SIG-M5 treated with dmso at 0.1 percent for 504 hours (cell line): ENCODE results near the gene DNAJC1.
"Not testable (repeated sequence)": the region's sequence is repeated elsewhere in the genome, so short reads cannot be mapped to it uniquely, and the experiment has no call there.

Experiments
- DNase-seq: peaks from one replicate; lab custom pipeline; 2025; ENCODE audit not compliant: unreplicated experiment; lab: John Stamatoyannopoulos, UW

Gene DNAJC1

DNA sequence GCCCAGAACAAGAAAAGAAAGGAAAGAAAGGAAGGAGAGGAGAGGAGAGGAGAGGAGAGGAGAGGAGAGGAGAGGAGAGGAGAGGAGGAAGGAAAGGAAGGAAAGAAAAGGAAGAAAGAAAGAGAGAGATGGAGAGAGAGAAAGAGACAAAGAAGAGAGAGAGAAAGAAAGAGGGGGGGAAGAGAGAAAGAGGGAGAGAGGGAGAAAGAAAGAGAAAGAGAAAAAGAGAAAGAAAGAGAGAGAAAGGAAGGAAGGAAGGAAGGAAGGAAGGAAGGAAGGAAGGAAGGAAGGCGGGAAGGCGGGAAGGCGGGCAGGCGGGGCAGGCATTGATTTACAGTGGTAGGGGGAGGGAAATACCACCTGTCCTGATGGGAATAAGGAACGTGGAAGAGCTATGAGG lies 92.7 kb downstream of the DNAJC1 start:
- no peak for DNase-seq

DNA sequence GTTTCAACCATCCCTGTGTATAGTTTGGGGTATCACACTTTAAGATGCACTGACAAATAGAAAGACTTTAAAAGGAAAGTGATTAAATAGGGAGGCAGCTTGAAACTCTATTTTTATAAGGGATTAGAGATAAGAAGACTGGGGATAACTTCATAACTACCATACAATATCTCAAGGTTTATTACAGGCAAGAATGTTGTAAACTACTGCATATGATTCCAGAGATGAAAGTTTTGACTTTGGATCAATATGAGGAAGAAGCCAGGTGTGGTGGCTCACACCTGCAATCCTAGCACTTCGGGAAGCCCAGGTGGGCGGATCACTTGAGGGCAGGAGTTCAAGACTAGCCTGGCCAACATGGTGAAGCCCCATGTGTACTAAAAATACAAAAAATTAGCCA lies 96.1 kb downstream of the DNAJC1 start:
- no peak for DNase-seq

DNA sequence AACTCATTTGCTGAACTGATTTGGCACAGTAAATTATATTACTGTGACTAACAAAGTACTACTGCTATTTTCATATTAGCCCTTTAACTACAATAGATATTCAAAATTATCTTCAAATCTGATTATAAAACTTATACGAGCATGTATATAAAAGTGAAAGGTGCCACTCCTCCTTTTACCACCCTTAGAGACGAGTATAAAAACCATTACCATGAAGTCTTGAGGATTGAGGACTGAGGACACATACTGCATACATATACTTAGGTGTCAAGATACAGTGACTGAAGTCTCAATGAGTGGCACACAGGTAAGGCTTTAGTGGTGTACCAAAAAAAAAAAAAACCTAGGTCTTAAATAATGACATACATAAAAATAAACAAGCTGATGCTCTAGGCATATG lies 98.6 kb downstream of the DNAJC1 start:
- DNase-seq: no peak

DNA sequence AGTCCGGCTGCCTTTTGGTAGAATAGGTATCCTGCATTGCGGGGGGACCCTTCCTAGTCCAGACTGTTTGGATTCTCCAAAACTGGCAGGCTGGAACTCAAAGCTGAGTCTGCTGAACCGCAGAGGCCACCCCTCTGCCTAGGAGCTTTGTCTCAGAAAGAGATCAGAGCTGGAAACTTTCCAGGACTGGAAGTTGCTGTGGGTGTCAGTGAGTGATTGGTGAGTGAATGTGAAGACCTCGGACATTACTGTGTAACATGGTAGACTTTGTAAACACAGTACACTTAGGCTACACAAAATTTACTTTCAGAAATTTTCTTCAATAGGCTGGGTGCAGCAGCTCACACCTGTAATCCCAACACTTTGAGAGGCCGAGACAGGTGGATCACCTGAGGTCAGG lies 103.8 kb downstream of the DNAJC1 start:
- DNase-seq: no peak

DNA sequence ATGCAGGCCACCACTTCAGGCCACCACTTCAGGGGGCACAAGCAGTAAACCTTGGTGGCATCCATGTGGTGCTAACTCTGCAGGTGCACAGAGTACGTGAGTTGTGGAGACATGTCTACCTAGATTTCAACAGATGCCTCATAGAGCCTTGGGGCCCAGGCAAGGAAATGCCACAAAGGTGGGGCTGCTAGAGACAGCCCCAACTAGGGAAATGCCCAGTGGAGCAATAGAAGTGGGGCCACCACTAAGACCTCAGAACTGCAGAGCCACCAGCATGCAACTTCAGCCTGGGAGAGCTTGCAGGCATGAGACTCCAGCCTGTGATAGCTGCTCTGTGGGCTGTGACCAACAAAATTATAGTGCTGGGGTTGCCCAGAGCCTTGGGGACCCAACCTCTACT lies 107.6 kb downstream of the DNAJC1 start:
- no peak for DNase-seq

DNA sequence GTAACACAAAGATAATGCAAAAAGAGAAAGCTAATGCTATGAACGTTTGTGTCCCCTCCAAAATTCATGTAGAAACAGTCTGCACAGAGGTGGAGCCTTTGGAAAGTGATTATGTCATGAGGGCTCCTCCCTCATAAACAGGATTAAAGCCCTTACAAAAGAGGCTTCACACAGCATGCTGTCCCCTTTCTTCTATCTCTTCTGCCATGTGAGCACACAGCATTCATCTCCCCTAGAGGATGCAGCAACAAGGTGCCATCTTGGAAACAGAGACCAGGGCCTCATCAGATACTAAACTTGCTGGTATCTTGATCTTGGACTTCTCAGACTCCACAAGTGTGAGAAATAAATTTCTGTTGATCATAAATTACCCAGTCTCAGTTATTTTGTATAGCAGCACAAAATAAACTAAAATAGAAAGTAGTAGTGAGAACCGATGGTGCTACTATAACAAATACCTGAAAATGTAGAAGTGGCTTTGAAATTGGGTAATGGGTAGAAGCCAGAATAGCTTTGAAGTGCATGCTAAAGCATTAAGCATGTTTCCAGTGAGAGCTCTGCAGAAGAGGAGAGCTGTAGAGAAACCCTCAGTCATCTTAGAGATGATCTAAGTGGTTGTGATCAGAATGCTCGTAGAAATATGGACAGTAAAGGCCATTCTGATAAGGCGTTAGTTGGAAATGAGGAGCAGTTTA lies 108.7 kb downstream of the DNAJC1 start:
- DNase-seq: no peak

DNA sequence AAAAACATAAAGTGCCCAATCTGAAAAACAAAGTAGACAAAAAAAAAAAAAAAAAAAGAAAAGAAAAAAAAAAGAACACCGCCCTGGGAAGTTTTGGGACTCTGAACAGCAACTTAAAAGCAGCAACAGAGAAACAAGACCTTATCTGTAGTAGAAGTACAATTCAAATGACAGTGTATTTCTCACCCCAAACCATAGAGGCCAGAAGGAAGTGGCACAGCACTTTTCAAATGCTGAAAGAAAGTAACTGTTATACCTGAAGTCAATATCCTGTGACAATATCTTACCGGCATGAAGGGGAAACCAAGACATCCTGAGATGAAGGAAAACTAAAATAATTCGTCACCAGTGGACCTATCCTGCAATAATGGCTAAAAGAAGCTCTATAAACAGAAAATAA lies 112.1 kb downstream of the DNAJC1 start:
- no peak for DNase-seq

DNA sequence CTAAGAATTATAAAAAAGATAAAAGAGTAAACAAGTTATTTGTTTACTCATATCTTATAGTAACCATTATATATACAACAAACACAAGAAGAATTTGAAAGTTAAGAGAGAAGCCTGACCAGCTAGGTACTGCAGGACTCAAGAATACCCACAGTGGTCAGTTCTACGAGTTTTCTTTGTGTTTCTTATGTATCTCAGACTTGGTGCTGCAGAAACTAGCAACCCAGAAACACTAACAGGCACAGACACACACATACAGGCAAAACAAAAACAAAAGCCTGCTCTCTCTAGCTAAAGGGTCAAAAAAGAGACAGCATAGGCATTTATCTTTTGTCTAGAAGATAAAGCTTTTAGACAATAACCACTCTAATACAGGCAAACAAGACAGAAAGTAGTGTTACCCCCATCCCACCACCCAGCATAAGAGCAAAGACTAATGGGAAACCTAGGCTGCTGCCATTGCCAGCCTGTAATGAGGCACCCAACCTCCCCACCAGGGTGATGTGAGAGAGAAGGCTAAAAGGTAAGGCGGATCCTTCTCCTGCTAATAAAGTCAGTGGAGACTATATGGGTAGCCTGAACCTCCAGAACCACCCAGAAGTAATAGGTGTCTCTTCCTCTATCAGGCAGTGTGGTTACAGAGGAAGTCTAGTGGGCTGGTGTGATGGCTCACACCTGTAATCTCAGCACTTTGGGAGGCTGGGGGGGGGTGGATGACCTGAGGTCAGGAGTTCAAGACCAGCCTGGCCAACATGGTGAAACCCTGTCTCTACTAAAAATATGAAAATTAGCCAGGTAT lies 113.9 kb downstream of the DNAJC1 start:
- no peak for DNase-seq

DNA sequence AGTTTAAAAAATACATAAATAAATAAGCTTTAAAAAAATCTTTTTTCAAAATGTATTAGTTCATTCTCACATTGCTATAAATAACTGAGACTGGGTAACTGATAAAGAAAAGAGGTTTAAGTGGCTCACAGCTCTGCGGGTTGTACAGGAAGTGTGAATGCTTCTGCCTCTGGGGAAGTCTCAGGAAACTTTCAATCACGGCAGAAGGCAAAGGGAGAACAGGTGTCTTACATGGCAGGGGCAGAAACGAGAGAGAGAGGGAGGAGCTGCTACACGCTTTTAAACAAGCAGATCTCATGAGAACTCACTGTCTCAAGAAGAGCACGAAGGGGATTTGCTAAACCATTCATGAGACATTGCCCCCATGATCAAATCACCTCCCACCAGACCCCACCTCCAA lies 114.6 kb downstream of the DNAJC1 start:
- no peak for DNase-seq

DNA sequence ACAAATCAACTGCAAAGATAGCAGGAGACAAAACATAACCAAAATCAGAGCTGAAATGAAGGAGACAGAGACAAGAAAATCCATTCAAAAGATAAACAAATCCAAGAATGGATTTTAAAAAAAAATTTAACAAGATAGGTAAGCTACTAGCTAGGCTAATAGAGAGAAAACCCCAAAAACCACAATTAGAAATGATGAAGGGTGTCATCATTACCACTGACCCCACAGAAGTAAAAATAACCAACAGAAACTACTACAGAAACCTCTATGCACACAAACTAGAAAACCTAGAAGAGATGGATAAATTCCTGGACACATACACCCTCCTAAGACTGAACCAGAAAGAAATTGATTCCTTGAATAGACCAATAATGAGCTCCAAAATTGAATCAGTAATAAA lies 117.6 kb downstream of the DNAJC1 start:
- no peak for DNase-seq

DNA sequence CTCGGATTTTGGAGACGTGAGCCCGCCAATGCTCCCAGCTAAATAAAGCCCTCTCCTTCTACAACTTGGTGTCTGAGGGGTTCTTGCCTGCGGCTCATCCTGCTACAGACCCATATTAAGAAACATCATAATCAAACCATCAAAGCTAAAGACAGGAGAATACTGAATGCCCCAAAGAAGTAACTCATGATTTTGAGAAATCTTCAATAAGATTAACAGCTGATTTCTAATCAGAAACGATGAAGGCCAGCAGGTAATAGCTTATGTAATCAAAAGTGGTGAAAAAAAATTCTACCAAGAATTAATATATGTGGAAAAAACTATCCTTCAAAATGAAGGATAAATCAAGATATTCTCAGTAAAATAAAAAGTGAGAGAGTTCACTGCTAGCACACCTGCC lies 130.3 kb downstream of the DNAJC1 start:
- DNase-seq: no peak

DNA sequence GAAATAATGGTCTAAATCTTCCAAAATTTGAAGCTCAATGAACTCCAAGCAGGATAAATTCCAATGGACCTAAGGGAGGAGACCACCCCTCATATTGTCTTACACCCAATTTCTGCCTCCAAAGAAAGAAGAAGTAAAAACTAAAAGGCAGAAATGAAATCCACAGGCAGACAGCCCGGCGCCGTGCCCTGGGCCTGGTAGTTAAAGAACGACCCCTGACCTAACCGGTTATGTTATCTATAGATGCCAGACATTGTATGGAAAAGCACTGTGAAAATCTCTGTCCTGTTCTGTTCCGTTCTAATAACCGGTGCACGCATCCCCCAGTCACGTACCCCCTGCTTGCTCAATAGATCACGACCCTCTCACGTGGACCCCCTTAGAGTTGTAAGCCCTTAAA lies 130.8 kb downstream of the DNAJC1 start:
- not testable (repeated sequence) for DNase-seq

DNA sequence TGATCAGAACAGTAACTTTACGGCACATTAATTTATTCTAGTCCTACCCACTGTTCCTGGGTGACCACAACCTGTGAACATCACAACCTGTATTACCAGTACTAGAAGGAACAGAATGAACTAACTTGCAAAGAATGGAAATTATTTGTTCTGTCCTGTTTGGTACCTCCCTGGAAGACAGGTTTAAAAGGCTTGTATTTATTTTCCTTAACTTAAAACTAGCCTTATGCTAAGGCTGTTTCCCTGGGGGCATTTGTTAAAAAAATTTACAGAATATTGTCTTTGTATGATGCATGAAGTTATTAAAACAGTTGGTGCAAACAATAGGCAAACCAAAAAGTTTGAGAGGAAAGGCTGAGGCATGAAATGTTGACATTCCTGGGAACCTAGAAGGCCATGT lies 132.7 kb downstream of the DNAJC1 start:
- DNase-seq: peak; percentile 33

DNA sequence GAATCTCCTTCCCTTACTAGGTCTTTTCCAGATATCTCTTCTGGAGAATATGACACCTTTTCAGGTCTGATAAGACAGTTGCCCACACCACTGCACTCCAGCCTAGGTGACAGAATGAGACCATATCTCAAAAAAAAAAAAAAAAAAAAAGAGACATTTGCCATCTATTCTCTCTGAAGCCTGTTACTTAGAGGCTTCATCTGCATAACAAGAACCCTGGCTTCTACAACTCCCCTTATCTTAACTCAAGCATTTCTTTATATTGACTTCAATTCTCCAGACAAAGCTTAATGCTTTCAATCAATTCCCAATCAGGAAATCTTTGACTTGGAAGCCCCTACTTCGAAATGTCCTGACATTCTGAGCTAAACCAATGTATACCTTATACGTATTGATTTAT lies 134.4 kb downstream of the DNAJC1 start:
- DNase-seq: not testable (repeated sequence)

DNA sequence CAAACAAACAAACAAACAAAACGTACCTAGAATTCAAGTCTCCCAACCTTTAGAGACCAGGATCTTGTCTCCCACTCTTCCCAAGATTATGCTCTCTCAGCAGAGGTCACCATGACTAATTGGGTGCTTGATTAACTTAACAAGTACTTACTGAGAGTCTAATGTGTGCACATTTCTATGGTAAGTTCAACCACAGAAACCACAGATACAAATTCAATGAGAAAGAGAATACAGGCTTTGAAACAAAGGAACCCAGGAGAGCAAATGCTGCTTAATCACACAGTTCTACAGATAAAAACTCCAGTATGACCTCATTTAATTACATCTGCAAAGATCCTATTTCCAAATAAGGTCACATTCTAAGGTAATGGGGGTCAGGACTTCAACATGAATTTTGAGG lies 142.8 kb downstream of the DNAJC1 start:
- no peak for DNase-seq

DNA sequence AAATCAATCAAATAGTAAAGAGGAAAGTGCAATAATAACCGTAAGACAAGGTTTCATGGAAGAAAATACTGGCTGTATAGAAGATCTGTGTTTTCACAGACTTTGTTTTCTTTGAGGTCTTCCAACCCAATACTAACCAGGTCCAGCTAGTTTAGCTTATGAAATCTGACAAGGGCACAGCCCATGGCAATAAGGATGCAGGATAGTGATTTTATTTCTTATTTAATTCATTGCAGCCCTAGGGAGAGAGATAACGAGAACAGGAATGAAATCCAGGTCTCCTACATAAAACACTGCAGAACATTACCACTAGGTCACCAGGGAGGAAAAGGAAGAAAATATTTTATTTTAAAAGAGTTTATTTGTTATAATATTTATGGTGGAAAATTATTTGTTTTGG lies 145.1 kb downstream of the DNAJC1 start:
- DNase-seq: no peak

DNA sequence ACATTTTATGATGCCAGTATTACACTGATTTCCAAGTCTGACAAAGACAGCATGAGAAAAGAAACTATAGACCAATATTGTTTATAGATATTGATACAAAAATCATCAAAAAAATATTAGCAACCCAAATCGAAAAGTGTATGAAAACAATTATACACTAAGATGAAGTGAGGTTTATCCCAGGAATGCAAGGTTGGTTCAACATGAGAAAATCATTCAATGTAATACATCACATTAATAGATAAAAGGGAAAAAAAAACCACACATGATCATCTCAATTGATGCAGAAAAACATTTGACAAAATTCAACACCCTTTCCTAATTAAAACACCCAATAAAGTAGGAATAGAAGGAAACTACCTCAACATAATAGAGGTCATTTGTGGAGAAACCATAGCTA lies 153.9 kb downstream of the DNAJC1 start:
- DNase-seq: no peak

DNA sequence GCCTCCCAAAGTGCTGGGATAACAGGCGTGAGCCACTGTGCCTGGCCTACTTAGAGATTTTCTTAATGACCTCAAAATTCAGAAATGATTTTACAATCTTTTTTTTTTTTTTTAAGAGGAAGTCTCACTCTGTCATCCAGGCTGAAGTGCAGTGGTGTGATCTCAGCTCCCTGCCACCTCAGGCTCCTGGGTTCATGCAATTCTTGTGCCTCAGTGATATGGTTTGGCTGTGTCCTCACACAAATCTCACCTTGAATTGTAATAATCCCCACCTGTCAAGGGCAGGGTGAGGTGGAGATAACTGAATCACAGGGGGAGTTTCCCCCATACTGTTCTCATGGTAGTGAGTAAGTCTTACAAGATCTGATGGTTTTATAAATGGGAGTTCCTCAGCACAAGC lies 159.9 kb downstream of the DNAJC1 start:
- DNase-seq: no peak

DNA sequence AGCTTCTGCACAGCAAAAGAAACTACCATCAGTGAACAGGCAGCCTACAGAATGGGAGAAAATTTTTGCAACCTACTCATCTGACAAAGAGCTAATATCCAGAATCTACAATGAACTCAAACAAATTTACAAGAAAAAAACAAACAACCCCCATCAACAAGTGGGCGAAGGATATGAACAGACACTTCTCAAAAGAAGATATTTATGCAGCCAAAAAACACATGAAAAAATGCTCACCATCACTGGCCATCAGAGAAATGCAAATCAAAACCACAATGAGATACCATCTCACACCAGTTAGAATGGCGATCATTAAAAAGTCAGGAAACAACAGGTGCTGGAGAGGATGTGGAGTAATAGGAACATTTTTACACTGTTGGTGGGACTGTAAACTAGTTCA lies 162.3 kb downstream of the DNAJC1 start:
- DNase-seq: not testable (repeated sequence)

DNA sequence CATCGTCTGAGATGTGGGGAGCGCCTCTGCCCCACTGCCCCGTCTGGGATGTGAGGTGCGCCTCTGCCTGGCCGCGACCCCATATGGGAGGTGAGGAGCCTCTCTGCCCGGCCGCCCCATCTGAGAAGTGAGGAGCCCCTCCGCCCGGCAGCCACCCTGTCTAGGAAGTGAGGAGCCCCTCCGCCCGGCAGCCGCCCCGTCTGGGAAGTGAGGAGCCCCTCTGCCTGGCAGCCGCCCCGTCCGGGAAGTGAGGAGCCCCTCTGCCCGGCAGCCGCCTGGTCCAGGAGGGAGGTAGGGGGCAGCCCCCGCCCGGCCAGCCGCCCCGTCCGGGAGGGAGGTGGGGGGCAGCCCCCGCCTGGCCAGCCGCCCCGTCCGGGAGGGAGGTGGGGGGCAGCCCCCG lies 166.0 kb downstream of the DNAJC1 start:
- not testable (repeated sequence) for DNase-seq

DNA sequence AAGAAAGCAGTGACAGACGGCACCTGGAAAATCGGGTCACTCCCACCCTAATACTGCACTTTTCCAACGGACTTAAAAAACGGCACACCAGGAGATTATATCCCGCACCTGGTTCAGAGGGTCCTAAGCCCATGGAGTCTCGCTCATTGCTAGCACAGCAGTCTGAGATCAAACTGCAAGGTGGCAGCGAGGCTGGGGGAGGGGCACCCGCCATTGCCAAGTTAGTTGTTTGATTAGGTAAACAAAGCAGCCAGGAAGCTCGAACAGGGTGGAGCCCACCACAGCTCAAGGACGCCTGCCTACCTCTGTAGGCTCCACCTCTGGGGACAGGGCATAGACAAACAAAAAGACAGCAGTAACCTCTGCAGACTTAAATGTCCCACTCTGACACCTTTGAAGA lies 169.0 kb downstream of the DNAJC1 start:
- not testable (repeated sequence) for DNase-seq

DNA sequence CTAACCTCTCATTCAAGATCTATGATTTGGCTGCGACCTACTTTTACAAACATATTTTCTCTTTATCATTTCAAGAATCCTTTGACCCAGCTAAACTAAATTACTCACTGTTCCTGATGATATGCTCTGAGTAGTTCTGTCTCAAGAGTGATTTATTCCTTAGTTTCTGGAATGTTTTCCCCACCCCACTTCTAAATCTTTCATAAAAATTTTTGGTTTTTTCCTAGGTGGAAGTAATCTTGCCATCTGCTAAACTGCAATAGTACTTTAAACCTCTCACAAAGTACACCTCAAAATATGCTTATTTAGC lies 170.8 kb downstream of the DNAJC1 start:
- DNase-seq: no peak
